Hematopoietic multipotent progenitor cell (in vitro differentiated cells): ENCODE data around the gene CHRNA5. TPM values are rescaled to one million over a fixed set of nuclear protein-coding genes. Genes with fewer than 3 reads are reported as not detected.
"Not testable (repeated sequence)": the region's sequence is repeated elsewhere in the genome, so short reads cannot be mapped to it uniquely, and the experiment has no call there.

Experiments
- DNase-seq, 3 donors: peaks; one replicate each; pipeline ENCODE4 v3.0.0-alpha.2; 2011 to 2015; ENCODE audit warnings: low read depth in 2 of 3, low spot score in 2 of 3
- total RNA-seq: library from RNA; depleted of rRNA; stranded (reverse); fragments of >200 nt; gene quantifications from one replicate; pipeline ENCODE4 v1.2.3, GENCODE V29; 2012

CHRNA5 gene
- 1.6 TPM for total RNA-seq

DNA sequence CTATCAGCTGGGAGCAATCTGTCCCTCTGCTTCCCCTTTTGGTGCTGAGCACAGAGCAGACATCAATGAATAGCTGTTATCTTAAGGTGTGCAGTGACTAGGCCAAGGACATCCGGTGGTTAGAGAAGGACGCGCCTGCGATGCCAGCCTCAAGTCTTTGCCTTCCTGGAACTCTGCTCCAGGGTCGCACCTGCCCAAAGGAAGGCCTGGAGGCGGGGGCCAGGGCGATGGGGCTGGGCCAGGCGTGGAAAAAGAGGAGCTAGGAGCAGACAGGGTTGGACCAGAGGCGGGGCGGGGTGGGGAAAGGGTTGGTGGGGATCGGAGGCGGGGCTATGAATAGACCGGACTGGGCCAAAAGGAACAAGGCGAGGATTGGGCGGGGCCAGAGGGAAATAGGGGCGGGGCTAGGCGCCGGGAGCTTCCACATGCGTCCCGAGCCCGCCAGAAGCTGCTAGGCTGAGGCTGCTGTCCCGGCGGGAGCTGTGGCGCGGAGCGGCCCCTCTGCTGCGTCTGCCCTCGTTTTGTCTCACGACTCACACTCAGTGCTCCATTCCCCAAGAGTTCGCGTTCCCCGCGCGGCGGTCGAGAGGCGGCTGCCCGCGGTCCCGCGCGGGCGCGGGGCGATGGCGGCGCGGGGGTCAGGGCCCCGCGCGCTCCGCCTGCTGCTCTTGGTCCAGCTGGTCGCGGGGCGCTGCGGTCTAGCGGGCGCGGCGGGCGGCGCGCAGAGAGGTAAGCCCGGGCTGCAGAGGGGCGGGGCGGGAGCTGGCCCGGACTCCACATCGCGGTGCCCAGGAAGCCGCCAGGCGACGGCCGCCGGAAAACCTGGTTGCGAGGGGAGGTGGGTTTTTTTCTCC is at the start of gene CHRNA5:
Gene CHRNA5, plus strand, starts transcription at position 424 of the 854 bp plus-strand sequence. Its CDS starts 200 bp downstream, at position 624.
- DNase-seq: peak in 2 of 3 donors; percentile 77 to 83

DNA sequence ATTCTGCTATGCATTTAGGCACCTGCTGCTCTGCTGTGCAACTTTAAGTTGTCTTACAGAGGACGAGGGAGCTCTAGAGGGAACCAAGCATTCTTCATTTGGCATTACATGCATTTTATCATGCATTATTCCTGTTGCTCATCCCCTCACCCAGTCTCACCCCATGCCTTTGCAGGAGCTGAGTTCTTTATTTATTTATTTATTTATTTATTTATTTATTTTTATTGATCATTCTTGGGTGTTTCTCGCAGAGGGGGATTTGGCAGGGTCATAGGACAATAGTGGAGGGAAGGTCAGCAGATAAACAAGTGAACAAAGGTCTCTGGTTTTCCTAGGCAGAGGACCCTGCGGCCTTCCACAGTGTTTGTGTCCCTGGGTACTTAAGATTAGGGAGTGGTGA is 45.3 kb upstream of the CHRNA5 start:
- DNase-seq: not testable (repeated sequence)

DNA sequence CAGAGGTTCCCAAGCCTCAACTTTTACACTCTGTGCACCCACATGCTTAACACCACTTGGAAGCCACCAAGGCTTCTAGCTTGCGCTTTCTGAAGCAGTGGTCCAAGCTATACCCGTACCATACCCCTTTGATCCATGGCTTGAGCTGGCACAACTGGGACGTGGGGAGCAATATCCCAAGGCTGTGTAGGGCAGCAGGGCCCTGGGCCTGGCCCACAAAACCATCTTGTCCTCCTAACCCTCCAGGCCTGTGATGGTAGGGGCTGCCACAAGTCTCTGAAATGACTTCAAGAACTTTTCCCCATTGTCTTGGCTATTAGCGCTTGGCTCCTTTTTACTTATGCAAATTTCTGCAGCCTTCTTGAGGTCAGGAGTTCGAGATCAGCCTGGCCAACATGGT is 41.1 kb upstream of the CHRNA5 start:
- DNase-seq: no peak

DNA sequence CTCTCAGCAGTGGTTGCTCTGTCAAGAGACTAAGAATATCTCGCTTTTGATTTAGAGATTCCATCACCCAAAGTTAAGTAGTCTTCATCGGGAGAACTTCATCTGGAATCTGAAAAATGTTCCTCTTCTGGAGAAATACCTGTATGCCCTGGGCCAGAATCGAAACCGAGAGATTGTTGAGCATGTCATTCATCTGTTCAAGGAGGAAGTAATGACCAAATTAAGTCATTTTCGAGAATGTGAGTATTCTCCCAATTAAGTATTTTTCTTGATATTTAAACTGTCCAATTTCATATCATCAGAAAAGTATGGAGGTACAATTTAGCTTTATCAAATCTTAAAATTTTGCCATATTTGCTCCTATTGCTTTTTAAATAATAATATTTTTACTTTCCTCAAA is 38.0 kb upstream of the CHRNA5 start:
- DNase-seq: no peak

DNA sequence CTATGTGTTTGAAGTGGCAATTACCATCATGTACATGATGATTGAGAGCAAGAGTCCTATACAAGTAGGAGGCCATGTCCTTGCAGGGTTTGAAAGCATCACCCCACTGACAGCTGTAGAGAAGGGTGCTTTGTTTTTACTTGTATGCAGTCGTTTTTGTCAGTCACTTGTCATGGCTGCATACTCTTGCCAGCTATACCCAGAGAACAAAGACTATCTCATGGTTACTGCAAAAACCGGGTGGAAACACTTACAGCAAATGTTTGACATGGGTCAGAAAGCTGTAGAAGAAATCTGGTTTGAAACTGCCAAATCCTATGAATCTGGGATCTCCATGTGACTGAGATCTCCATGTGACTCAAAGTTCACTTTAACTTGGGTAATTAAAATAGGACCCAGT is 32.0 kb upstream of the CHRNA5 start:
- no peak for DNase-seq

DNA sequence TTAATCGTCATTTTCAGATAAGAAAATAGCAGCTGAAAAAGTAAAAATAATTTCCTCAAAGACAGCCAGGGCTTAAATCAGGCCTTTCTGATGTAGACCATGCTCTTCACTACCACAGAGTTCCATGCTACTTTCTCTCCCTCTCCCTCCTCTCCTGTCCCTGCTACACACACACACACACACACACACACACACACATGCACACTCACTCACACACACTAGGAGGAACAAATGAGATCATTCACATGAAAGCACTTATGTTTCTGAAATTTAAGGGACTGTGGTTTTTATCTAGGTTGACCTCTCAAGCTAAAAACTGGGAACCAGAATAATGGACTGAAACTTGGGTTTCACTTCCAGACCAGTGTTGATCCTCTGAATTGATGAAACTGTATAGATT is 29.2 kb upstream of the CHRNA5 start:
- no peak for DNase-seq

DNA sequence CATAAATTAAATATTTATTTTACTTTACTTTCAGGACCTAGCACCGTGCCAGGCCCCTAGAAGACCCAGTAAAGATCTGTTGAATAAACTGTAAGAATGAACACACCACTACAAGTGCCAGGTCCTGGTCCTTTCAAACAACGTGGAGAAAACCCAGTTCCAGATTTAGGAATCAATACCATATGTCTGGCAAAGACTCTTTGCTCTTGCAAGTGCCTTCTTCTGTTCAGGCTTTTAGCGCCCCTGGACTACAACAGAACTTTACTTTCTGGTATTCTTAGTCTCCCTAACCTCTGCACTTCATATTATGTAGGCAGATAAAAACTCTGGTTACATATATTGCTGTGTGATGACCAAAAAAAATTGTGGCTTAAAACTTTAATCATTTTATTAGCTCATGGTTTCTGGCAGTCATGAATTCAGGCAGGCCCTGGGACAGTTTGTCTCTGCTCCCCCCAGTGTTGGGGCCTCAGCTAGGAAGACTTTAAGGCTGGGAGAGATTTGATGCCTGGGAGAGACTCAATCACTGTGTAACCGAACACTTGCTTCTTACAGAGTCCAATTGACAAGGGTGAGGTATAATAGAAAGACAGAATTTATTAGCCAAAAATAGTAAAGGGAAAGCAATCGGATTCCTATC is 27.9 kb upstream of the CHRNA5 start:
- no peak for DNase-seq

DNA sequence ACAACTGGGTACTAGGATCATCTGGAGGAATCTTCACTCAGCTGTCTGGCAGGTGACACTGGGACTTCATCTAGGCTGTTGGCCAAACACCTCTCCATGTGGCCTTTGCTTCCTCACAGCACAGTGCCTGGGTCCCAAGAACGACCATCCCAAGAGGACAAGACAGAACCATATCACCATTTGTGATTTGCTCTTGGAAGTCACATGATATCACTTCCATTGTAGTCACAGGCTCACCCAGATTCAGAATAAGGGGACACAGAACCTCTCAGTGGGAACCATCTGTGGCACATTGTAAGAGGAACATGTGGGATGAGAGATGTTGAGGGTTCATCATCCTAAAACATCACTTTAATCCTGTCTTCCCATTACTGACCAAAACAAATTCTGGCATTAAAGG is 27.0 kb upstream of the CHRNA5 start:
- no peak for DNase-seq

DNA sequence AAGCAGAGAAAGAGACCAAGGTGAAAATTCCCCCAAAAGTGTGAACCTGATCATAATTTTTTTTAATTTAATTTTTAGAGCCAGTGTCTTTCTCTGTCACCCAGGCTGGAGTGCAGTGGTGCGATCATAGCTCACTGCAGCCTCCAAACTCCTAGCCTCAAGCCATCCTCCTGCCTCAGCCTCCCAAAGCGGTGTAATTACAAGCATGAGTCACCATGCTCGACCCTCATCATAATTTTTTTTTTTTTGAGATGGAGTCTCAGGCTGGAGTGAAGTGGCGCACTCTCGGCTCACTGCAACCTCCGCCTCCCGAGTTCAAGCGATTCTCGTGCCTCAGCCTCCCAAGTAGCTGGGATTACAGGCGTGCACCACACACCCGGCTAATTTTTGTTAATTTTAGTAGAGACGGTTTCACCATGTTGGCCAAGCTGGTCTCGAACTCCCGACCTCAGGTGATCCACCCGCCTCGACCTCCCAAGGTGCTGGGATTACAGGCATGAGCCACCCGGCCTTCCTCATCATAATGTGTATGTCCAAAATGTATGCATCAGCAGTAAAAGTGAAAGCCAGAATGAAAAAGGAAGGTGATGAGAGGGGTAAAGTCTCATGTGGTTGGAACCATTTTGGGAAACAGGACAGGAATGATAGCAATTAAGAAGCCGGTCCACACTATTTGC is 25.7 kb upstream of the CHRNA5 start:
- DNase-seq: not testable (repeated sequence)

DNA sequence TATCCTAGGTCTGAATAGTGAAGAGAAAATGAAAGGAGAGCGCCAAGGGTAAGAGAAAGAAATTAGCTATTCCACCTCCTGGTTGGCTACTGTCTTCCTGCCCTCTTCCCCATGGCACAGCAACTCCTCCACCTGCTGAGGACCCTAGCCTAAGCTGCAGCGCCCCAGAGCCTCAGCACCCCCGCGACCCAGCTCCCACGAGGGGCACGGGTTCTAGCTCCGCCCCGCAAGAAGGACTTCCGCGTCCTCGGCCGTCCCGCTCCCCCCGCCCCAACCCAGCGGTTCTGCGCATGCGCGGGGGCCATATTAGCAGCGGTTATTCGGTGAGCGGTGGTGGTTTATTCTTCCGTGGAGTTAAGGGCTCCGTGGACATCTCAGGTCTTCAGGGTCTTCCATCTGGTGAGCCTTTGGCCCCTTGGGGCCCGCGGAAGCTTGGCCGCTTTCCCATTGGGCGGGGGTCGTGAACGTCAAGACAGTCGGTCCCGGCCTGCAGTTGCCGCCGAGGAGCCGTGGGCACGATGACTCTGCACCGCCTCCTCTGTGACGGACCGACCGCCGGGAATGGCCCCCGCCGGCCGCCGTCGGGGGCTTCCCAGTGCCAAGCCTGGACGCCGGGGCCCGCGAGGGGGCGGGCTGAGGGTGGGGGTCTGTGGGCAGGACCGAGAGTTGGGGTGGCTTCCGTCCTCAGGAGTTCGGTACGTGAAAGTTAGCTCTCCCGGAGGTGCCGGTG is 25.0 kb upstream of the CHRNA5 start, which contains the start of gene PSMA4:
Gene PSMA4, plus strand, starts transcription at position 304 of the 730 bp plus-strand sequence. CDS start 1,484 bp downstream, outside the sequence.
- peak; percentile 90 to 96 (median 92) for DNase-seq

DNA sequence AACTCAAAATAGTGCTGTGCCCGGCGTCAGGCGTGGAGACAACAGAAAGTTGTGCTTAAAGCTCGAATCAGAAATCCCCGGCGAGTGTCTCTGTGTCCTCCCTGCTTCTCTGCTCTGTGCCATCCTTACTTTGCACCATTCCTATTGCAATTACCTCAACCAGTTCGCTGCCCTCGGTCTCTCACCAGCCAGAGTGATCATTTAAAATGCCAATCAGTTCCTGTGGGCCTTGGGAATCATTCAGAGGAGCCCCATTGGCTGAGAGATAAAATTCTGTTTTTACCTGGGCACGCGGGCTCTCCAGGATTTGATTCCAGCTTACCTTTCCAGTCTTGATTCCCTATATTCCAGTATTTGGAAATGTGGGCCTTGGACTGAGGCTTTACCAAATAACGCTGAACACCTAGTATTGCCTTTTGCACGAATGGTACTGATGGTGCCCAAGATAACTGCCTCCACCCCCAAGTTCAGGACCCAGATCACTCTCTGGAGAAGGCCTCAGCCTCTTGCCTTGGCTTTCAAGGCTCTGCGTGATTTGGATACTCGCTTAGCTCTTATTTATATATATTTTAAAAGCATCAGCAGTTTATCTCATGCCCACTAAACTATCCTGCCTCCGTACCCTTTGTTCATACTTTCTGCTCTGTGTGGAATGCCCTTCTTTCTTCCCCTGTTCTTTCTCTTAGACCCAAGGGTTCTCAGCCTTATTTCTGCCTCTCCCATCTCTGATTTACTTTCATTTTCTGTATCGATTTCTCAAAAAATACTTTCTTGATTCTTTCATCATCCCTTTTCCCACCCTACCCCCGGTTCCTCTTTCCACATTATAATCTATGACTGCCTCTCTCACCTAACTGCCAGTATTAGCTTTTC is 24.2 kb upstream of the CHRNA5 start:
- DNase-seq: peak in 2 of 3 donors; percentile 2 to 12

DNA sequence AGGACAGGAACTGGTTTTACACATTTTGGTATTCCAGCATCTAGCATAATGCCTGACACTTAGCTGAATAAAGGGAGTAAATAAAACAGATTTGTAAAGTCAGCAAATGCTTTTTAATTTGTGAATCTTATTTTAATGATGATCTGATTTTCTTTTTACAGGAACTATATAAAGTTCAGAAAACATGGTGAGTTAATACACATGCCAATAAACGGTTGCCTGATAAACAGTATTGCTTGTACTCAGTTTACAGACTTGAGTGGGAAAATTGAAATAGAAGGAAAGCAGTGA is 23.6 kb upstream of the CHRNA5 start:
- DNase-seq: no peak

DNA sequence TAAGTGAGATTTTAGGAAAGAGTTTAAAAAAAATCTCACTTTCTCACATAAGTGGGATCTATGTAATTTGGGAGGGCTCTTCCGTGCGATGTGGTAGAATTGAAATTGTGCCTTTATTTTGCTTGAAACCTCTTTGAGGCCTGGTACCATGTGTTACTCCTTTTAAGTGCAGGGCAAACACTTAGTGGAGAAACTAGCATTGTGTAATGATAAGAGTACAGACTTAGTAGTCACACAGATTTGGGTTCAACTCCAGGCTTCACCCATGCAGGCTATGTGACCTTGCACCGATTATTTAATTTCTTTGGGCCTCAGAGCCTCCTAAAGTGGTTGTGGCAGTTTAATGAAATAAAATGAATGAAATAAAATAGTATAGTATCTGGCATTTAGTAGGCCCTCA is 22.7 kb upstream of the CHRNA5 start:
- DNase-seq: no peak

DNA sequence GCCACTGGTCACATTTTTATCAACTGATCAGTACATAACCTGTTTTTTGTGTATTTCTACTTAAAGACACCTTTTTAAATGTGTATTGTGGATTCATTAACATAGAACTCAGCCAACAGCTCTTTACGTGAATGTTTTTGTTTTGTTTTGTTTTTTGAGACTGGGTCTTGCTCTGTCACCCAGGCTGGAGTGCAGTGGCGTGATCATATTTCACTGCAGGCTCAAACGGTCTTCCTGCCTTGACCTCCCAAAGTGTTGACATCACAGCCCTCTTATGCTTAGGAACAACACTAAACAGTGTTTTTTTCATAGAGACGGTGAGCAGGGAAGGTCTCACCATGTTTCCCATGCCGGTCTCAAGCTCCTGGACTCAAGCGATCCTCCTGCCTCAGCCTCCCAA is 15.1 kb upstream of the CHRNA5 start:
- DNase-seq: no peak

DNA sequence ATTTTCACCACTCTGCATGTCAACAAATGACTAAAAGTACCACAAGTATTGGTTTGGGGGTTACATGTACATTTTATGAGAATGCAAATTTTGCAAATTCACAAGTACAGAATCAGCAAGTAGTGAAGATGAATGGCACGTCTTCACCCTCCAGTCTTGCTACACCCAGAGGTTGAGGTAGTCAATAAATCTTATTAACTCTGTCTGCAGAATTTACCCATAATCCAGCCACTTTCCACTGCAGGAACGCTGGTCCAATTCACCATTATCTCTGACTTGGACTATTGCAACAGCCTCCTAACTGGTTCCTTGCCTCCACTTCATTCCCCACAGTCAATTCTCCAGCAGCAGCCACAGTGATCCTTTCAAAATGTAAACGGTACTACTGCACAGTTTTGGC is 14.5 kb upstream of the CHRNA5 start:
- no peak for DNase-seq

DNA sequence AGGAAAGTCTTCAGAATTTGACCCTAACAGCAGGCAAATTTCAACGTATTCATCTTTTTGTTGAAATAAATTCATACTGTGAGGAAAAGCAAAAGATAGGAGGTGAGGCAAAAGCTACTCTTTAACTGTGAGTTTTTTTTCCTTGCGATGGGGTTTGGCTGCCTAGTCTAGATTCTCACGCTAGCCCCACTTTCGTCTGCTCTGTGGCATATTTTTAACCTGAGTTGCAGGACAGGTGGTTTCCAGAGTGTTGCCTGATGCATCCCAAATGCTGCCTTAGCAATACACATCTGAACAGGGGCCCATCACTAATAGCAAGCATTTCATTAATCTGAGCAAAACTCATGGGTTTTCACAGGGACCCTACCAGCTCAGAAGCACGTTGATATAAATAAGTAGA is 13.4 kb upstream of the CHRNA5 start:
- no peak for DNase-seq

DNA sequence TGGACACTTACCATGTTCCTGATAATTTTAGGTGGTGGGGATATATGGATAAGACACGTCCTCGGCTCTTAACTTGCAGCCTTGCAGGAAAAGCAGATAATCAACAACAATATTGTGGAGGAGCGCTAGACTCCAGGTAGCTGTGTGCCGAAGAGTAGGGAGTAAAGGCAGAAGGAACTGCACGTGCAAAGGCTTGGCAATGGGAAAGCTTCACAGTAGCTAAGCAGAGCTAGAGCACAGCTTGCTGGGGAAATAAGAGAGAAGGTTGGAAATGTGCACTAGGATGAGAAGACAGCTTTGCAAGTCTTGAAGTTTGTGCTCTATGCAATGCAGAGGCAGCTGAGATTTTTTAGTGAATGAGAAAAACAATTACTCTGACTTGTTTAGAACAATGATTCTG is 12.7 kb upstream of the CHRNA5 start:
- no peak for DNase-seq

DNA sequence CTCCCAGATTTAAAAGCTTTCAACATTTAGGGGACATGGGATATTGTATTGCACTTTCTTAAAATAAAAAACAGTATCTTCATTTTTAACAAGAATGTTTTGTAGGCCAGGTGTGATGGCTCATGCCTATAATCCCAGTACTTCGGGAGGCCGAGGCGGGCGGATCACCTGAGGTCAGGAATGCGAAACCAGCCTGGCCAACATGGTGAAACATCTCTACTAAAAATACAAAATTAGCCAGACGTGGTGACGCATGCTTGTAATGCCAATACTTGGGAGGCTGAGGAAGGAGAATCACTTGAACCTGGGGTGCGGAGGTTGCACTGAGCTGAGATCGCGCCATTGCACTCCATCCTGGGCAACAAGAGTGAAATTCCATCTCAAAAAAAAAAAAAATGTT is 5.1 kb upstream of the CHRNA5 start:
- DNase-seq: not testable (repeated sequence)

DNA sequence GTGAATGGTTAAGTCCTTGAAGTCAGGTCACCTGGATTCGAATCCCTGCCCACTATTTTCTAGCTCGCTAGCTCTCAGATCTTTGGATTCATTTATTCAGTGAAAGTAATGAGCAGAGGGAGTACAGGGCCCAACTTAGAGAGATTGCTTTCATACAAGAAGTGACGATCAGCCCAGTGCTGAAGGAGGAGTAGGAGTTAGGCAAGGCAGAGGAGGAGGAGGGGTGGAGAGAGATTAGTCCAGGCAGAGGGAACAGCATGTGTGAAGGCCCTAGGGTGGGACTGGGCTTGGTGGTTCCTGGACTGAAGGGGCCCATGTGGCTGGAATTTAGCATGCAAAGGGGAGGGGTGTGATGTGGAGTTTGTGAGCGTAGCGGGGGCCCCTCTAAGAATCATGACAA is 3.8 kb upstream of the CHRNA5 start:
- no peak for DNase-seq

DNA sequence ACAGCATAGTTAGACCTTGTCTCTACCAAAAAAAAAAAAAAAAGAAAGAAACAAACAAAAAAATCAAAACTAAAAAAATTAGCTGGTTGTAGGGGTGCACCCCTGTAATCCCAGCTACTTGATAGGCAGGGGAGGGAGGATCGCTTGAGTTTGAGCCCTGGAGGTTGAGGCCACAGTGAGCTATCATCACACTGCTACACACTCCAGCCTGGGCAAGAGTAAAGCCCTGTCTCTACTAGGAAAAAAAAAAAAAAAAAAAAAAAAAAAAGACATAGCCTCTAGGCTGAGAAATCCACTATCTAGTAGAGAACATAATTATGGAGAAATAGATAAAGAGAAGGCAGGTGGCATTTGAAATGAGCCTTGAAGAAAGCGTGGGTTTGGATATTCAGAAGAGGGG is 2.2 kb upstream of the CHRNA5 start:
- no peak for DNase-seq
